Vagina (tissue), 2 donors: Measurements from ENCODE around the gene CRYBG1.

ENCODE experiments used
- CTCF ChIP-seq, 3 experiments: fragments of 450-650 bp in 2 of 3; fragments of 200-600 bp in 1 of 3; sonication (generic) in 1 of 3; IDR thresholded peaks; one replicate each; pipeline ENCODE4 v1.5.1; 2017 to 2019; ENCODE audit warnings: antibody characterized with exemption in 3 of 3, mild to moderate bottlenecking in 2 of 3, moderate library complexity in 2 of 3
- POLR2AphosphoS5 ChIP-seq, 2 donors: sonication (generic); formaldehyde crosslinking; IDR thresholded peaks; one replicate each; pipeline ENCODE4 v1.9.0; 2017; ENCODE audit warnings: antibody characterized with exemption in 2 of 2, mild to moderate bottlenecking in 2 of 2, low read depth in 1 of 2; ENCODE audit not compliant: insufficient read depth in 1 of 2

- TF ChIP-seq CTCF (IDR thresholded peaks at IDR 0.05) (no peak), POLR2AphosphoS5 (IDR thresholded peaks at IDR 0.05; ENCODE audit: insufficient read depth in 1 of 2, low read depth in 1 of 2) (no peak)
Observed at GRCh38 chr6:106475284-106475683, 114.8 kb downstream of the CRYBG1 start.
